GM12878 (cell line): ENCODE results near the gene SLCO2A1. TPM values are rescaled to one million over a fixed set of nuclear protein-coding genes. Genes with fewer than 3 reads are reported as not detected.
A peak's percentile ranks its signal among the peaks of the same experiment; 100 is the strongest.

Experiments used
- ATAC-seq: fragments of 200-7000 bp; cut with Tn5 transposase; 3 replicates; pipeline ENCODE4 v1.9.1; 2020; ENCODE audit warnings: mild to moderate bottlenecking, moderate library complexity
- BruUV-seq: library from RNA; stranded (reverse); fragments of 400-500 nt; replicated peaks from 2 replicates; lab custom pipeline; 2021; lab: Mats Ljungman, UMichigan
- CTCF ChIA-PET: fragments of 300-600 bp; sonication (Branson Sonifier 250); formaldehyde crosslinking; extraction: SDS; loops from one replicate; lab custom pipeline; 2021; ENCODE audit warnings: inconsistent platforms; lab: Yijun Ruan, JAX
- POLR2A ChIA-PET: fragments of 350-600 bp; formaldehyde crosslinking; extraction: SDS; loops from one replicate; lab custom pipeline; 2021; ENCODE audit warnings: inconsistent platforms; lab: Charles Lee
- RAD21 ChIA-PET: fragments of 300-600 bp; sonication (Branson Sonifier 250); formaldehyde crosslinking; loops from one replicate; lab custom pipeline; 2023; ENCODE audit warnings: antibody characterized with exemption; ENCODE audit not compliant: unreplicated experiment; lab: Charles Lee
- SMC1A ChIA-PET: fragments of 300-600 bp; sonication (Branson Sonifier 250); formaldehyde crosslinking; loops from one replicate; lab custom pipeline; 2023; ENCODE audit not compliant: unreplicated experiment, uncharacterized antibody; lab: Charles Lee
- DNase-seq: peaks from one replicate; pipeline ENCODE4 v3.0.0-alpha.2; 2011; ENCODE audit warnings: low read depth, low spot score
- FAIRE-seq: peaks from 3 replicates; lab custom pipeline; 2011; peaks lifted over from hg19 to GRCh38; lab: Jason Lieb, UNC
- H2AFZ ChIP-seq: 2 replicates; pipeline ENCODE4 v1.6.0; 2011; ENCODE audit warnings: low read depth, low read length, control low read depth; ENCODE audit not compliant: control insufficient read depth
- H3K27ac ChIP-seq: 2 replicates; pipeline ENCODE4 v1.5.1; 2011; ENCODE audit warnings: control low read depth; ENCODE audit not compliant: control insufficient read depth, insufficient read depth
- H3K27me3 ChIP-seq, 2 experiments: replicated peaks in 1 of 2; 2 replicates each; pipeline versions ENCODE4 v1.6.0 to v1.6.1; 2011; ENCODE audit warnings: low read length in 1 of 2; ENCODE audit not compliant: control insufficient read depth in 2 of 2, insufficient read depth in 2 of 2
- H3K36me3 ChIP-seq, 2 experiments: 2 replicates each; pipeline ENCODE4 v1.5.1; 2011; ENCODE audit warnings: low read length in 1 of 2; ENCODE audit not compliant: control insufficient read depth in 2 of 2, insufficient read depth in 2 of 2
- H3K4me1 ChIP-seq: 2 replicates; pipeline ENCODE4 v1.6.1; 2011; ENCODE audit warnings: mild to moderate bottlenecking, low read length, moderate library complexity, mixed read lengths; ENCODE audit not compliant: control insufficient read depth, insufficient read depth
- H3K4me2 ChIP-seq: 2 replicates; pipeline ENCODE4 v1.6.0; 2011; ENCODE audit warnings: control low read depth; ENCODE audit not compliant: control insufficient read depth, insufficient read depth
- H3K4me3 ChIP-seq: fragments of 200-600 bp; sonication (generic); 2 replicates; pipeline ENCODE4 v1.5.1; 2016
- H3K79me2 ChIP-seq: 2 replicates; pipeline ENCODE4 v1.6.0; 2011; ENCODE audit warnings: low read length; ENCODE audit not compliant: control insufficient read depth, insufficient read depth
- H3K9ac ChIP-seq: 2 replicates; pipeline ENCODE4 v1.8.0; 2011; ENCODE audit warnings: low read length, control low read depth, mixed read lengths; ENCODE audit not compliant: control insufficient read depth, insufficient read depth
- H3K9me3 ChIP-seq: replicated peaks from 3 replicates; pipeline ENCODE4 v1.5.1; 2011; ENCODE audit warnings: mild to moderate bottlenecking, low read length; ENCODE audit not compliant: control insufficient read depth, insufficient read depth
- H4K20me1 ChIP-seq: 2 replicates; pipeline ENCODE4 v1.6.0; 2011; ENCODE audit not compliant: control insufficient read depth, insufficient read depth
- CREB1 ChIP-seq: IDR thresholded peaks from 2 replicates; pipeline ENCODE4 v1.6.1; 2012; ENCODE audit warnings: low read depth, mild to moderate bottlenecking, inconsistent platforms
- EP300 ChIP-seq, 2 experiments: fragments of 150-350 bp in 1 of 2; IDR thresholded peaks; 2 replicates each; pipeline ENCODE4 v1.6.1; 2011 to 2012; ENCODE audit warnings: low read depth in 2 of 2, low read length in 2 of 2, borderline replicate concordance in 1 of 2, improper control_type of control experiment in 1 of 2, inconsistent platforms in 1 of 2; ENCODE audit not compliant: control insufficient read depth in 1 of 2
- NFIC ChIP-seq: IDR thresholded peaks from 2 replicates; pipeline ENCODE4 v1.6.1; 2012; ENCODE audit warnings: low read depth, mild to moderate bottlenecking, inconsistent platforms, low read length, moderate library complexity
- RB1 ChIP-seq: fragments of 450-650 bp; formaldehyde crosslinking; IDR thresholded peaks from 2 replicates; pipeline ENCODE4 v1.6.1; 2017; ENCODE audit warnings: mild to moderate bottlenecking, borderline replicate concordance
- RELA ChIP-seq: fragments of 450-650 bp; IDR thresholded peaks from 2 replicates; pipeline ENCODE4 v1.8.0; 2014; ENCODE audit warnings: borderline replicate concordance; ENCODE audit not compliant: partially characterized antibody
- SPI1 ChIP-seq: IDR thresholded peaks from 2 replicates; pipeline ENCODE4 v1.6.1; 2011; ENCODE audit warnings: low read depth, mild to moderate bottlenecking, low read length, moderate library complexity, borderline replicate concordance; ENCODE audit not compliant: insufficient read depth
- WGBS: methylation state at CpG from one replicate; pipeline ENCODE4 v1.1.6; 2016; ENCODE audit warnings: low lambda C conversion rate; ENCODE audit not compliant: insufficient replicate concordance, insufficient coverage; ENCODE audit errors: missing lambda C conversion rate; 5-methylcytosine and 5-hydroxymethylcytosine counted together
- in situ Hi-C: fragments of 300-500 bp; cut with MboI; formaldehyde crosslinking; loops from 9 replicates; pipeline ENCODE4 v1.14.3; 2018; ENCODE audit warnings: mixed read lengths
- intact Hi-C: fragments of 100-400 bp; cut with micrococcal nuclease; formaldehyde crosslinking; loops from one replicate; pipeline ENCODE4 v1.14.2; 2022; ENCODE audit not compliant: unreplicated experiment
- polyA plus RNA-seq, 11 experiments: library from polyadenylated mRNA; depleted of rRNA in 4 of 11; unstranded in 6 of 11; stranded (reverse) in 5 of 11; fragments of >200 nt; fragmentation: Nextera tagmentation in 4 of 11; fragmentation: Illumina TruSeq in 1 of 11; extraction: Ambion mirVana in 4 of 11; extraction: Trizol in 1 of 11; gene quantifications; 1 replicate in 1 of 11; 2 replicates in 10 of 11; pipeline versions ENCODE4 v1.2.1 to v1.2.3, GENCODE V29; 2011 to 2016; ENCODE audit warnings: inconsistent platforms in 2 of 11, missing spikeins in 2 of 11, low read depth in 1 of 11
- total RNA-seq, 4 experiments: library from RNA; depleted of rRNA in 3 of 4; stranded (reverse); fragments of >200 nt in 3 of 4; fragmentation: Illumina TruSeq in 1 of 4; extraction: Trizol in 1 of 4; gene quantifications; 2 replicates each; pipeline versions ENCODE4 v1.2.1 to v1.2.3, GENCODE V29; 2013 to 2021
- TF ChIP-seq, protein P1 (sequence below): IDR thresholded peaks from 2 replicates; pipeline ENCODE4 v1.6.1; 2012; ENCODE audit warnings: mild to moderate bottlenecking, low read depth, low read length

The SLCO2A1 gene
- total and polyA plus RNA-seq, 10 of the 15 experiments (the other 5 are each of a cell fraction or from before 2014, with no cell fraction given) = 0.05 TPM; not detected in 9

DNA sequence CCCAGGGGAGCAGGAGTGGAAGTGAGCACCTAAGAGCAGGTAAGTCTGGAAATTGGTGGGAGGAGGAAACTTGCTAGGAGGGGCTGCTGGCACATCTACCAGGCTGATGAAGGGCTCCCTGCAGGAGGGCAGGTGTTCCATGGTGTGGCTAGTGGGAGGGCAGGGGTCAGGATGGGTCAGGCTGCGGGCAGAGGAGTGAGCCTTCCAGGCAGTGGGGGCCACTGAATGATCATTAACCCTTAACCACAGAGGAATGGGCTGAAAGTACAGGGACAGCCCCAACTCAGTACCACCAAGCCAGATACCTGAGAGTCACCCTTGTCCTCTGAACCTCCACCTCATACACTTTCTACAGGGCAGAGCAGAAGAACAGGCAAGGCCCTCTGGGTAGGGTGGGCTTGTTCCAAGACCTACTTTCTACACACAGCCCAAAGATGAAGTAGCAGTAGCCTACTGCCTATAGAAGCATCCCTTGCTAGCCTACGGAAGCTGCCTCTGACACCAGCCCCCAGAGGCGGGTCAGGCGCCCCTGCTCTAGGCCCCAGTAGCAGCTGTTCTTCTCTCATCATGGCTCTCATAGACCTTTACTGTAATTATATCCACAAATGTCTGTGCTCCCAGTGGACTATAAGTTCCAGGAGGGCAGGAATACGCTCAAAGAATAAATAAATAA, 138.6 kb downstream of the SLCO2A1 start (continued):
- TF ChIP-seq, protein P1, sequence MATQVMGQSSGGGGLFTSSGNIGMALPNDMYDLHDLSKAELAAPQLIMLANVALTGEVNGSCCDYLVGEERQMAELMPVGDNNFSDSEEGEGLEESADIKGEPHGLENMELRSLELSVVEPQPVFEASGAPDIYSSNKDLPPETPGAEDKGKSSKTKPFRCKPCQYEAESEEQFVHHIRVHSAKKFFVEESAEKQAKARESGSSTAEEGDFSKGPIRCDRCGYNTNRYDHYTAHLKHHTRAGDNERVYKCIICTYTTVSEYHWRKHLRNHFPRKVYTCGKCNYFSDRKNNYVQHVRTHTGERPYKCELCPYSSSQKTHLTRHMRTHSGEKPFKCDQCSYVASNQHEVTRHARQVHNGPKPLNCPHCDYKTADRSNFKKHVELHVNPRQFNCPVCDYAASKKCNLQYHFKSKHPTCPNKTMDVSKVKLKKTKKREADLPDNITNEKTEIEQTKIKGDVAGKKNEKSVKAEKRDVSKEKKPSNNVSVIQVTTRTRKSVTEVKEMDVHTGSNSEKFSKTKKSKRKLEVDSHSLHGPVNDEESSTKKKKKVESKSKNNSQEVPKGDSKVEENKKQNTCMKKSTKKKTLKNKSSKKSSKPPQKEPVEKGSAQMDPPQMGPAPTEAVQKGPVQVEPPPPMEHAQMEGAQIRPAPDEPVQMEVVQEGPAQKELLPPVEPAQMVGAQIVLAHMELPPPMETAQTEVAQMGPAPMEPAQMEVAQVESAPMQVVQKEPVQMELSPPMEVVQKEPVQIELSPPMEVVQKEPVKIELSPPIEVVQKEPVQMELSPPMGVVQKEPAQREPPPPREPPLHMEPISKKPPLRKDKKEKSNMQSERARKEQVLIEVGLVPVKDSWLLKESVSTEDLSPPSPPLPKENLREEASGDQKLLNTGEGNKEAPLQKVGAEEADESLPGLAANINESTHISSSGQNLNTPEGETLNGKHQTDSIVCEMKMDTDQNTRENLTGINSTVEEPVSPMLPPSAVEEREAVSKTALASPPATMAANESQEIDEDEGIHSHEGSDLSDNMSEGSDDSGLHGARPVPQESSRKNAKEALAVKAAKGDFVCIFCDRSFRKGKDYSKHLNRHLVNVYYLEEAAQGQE = no peak
- TF ChIP-seq RB1 (no peak), EP300 (IDR thresholded peaks at IDR 0.05; ENCODE audit: borderline replicate concordance in 1 of 2, control insufficient read depth in 1 of 2, low read depth in 2 of 2, low read length in 2 of 2) (no peak), RELA (no peak)

DNA sequence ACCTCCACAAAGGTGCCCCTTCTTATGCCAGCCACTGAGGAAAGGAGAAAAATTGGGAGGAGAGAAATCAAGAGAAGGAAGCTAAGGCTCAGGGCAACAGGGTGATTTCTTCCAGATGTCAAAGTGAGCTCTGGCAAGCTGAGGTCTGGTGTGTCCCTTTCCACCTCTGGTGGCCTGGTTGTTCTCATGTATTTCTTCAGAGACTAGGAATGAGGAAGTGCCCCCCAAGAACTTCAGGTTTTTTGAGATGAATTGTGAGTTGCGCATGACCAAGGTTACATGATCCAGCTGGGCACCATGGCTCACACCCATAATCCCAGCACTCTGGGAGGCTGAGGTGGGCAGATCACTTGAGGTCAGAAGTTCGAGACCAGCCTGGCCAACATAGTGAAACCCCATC, 139.7 kb downstream of the SLCO2A1 start:
- intact Hi-C loops = no loop called here
- no peak for FAIRE-seq
- no peak for ATAC-seq
- TF ChIP-seq NFIC = no peak
- TF ChIP-seq SPI1 = peak; percentile 55; the same call in 1 of the 2 replicates
- TF ChIP-seq CREB1 = no peak
- H2AFZ ChIP-seq = no peak overlapping the region
- CTCF ChIA-PET = interaction anchor here (0.7 kb wide), 1 partner anchor 10 kb away, joined by 3 read pairs; no protein-coding TSS in a partner anchor
- peaks cover 9% of the 10 kb centered on the region in 2 experiments for H3K27me3 ChIP-seq
- no peak for DNase-seq
- H3K36me3 ChIP-seq = no peaks in the 10 kb centered on the region
- H3K4me3 ChIP-seq = no peak overlapping the region
- SMC1A ChIA-PET = no interaction called here
- no peak overlapping the region for H3K9ac ChIP-seq
- no peaks in the 10 kb centered on the region for H3K79me2 ChIP-seq
- RAD21 ChIA-PET = no interaction called here
- POLR2A ChIA-PET = interaction anchor here (0.6 kb wide), 1 partner anchor 351 kb away, joined by 7 read pairs; no protein-coding TSS in a partner anchor
- no peak overlapping the region for H3K4me2 ChIP-seq
- in situ Hi-C loops = no loop called here
- no peaks in the 10 kb centered on the region; the same call in 1 of the 2 replicates for H4K20me1 ChIP-seq
- no peak overlapping the region for H3K27ac ChIP-seq
- WGBS = 50% methylated on average over 2 of the region's 2 CpGs
- no TSS peak for BruUV-seq
- no peaks in the 10 kb centered on the region for H3K9me3 ChIP-seq
- H3K4me1 ChIP-seq = no peaks in the 10 kb centered on the region
